Thyroid gland (tissue), 4 donors: ENCODE data around the gene KIF25. TPM values are rescaled to one million over a fixed set of nuclear protein-coding genes. Genes with fewer than 3 reads are reported as not detected.

Experiments used
- DNase-seq, 2 donors: peaks; one replicate each; pipeline ENCODE4 v3.0.0-alpha.2; 2019
- H3K27ac ChIP-seq, 3 donors: fragments of 200-600 bp; sonication (generic); 1 replicate in 2 of 3; 2 replicates in 1 of 3; pipeline ENCODE4 v1.5.1; 2016 to 2019; ENCODE audit warnings: mild to moderate bottlenecking in 1 of 3, moderate library complexity in 1 of 3
- H3K27me3 ChIP-seq: fragments of 200-600 bp; sonication (generic); one replicate; pipeline ENCODE4 v1.5.1; 2019
- H3K36me3 ChIP-seq, 2 donors: fragments of 200-600 bp; sonication (generic); one replicate each; pipeline ENCODE4 v1.5.1; 2016 to 2019
- H3K4me1 ChIP-seq, 2 donors: fragments of 200-600 bp; sonication (generic); one replicate each; pipeline ENCODE4 v1.5.1; 2017 to 2019
- H3K4me3 ChIP-seq, 3 donors: fragments of 200-600 bp; sonication (generic); replicated peaks in 1 of 3; 1 replicate in 2 of 3; 2 replicates in 1 of 3; pipeline ENCODE4 v1.5.1; 2016; ENCODE audit warnings: mild to moderate bottlenecking in 1 of 3
- H3K9me3 ChIP-seq: fragments of 200-600 bp; sonication (generic); one replicate; pipeline ENCODE4 v1.5.1; 2017
- POLR2A ChIP-seq, 2 donors: fragments of 450-650 bp; IDR thresholded peaks; one replicate each; pipeline ENCODE4 v1.6.1; 2017; ENCODE audit warnings: antibody characterized with exemption in 2 of 2, mild to moderate bottlenecking in 2 of 2, moderate library complexity in 1 of 2
- WGBS, 2 donors: methylation state at CpG; one replicate each; pipeline ENCODE4 v1.1.5; 2017; 5-methylcytosine and 5-hydroxymethylcytosine counted together
- intact Hi-C: fragments of 100-400 bp; cut with DNase I; formaldehyde crosslinking; loops from one replicate; pipeline ENCODE4 v1.15.1; 2023
- total RNA-seq, 4 donors: library from RNA; depleted of rRNA; stranded (reverse); fragments of >200 nt; gene quantifications; one replicate each; pipeline ENCODE4 v1.2.3, GENCODE V29; 2016
- TF ChIP-seq, protein P1 (sequence below), 6 experiments: fragments of 200-600 bp in 3 of 6; fragments of 450-650 bp in 3 of 6; sonication (generic) in 3 of 6; IDR thresholded peaks; one replicate each; pipeline ENCODE4 v1.5.1; 2016 to 2019; ENCODE audit warnings: antibody characterized with exemption in 6 of 6, mild to moderate bottlenecking in 2 of 6, inconsistent platforms in 1 of 6, moderate library complexity in 1 of 6

KIF25 gene
- total RNA-seq, 4 donors from 2014 or later = not detected

DNA sequence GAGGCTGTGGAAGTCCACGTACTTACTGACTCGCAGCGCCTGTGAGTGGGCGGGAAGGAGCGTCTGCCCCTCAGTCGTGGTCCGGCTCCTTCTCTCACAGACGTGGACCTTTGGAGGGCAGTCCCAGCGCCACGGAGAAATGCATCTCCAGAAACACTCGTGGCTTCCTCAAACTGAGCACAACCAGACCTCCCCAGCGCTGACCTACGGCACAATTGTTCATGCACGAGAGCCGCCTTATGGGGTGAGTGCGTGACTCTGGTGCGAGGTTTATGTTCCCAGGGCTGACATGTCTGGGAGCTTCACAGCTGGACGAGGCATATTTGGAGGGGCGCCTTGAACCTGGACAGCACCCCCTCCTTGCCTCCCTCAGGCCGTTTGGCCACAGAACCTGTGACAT lies 51.8 kb downstream of the KIF25 start:
- intact Hi-C loops = no loop called here
- Histone ChIP-seq H3K9me3 (no peaks in the 10 kb centered on the region), H3K36me3 (no peaks in the 10 kb centered on the region), H3K4me1 (peaks cover 0 to 13% of the 10 kb centered on the region in 2 donors), H3K27me3 (no peaks in the 10 kb centered on the region), H3K4me3 (no peak overlapping the region), H3K27ac (no peak overlapping the region)
- 89 to 93% methylated on average over 16 to 20 of the region's 20 CpGs for WGBS, 2 donors
- no peak for DNase-seq
- TF ChIP-seq POLR2A (IDR thresholded peaks at IDR 0.05) = no peak
- TF ChIP-seq, protein P1, sequence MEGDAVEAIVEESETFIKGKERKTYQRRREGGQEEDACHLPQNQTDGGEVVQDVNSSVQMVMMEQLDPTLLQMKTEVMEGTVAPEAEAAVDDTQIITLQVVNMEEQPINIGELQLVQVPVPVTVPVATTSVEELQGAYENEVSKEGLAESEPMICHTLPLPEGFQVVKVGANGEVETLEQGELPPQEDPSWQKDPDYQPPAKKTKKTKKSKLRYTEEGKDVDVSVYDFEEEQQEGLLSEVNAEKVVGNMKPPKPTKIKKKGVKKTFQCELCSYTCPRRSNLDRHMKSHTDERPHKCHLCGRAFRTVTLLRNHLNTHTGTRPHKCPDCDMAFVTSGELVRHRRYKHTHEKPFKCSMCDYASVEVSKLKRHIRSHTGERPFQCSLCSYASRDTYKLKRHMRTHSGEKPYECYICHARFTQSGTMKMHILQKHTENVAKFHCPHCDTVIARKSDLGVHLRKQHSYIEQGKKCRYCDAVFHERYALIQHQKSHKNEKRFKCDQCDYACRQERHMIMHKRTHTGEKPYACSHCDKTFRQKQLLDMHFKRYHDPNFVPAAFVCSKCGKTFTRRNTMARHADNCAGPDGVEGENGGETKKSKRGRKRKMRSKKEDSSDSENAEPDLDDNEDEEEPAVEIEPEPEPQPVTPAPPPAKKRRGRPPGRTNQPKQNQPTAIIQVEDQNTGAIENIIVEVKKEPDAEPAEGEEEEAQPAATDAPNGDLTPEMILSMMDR (IDR thresholded peaks at IDR 0.05) = no peak

DNA sequence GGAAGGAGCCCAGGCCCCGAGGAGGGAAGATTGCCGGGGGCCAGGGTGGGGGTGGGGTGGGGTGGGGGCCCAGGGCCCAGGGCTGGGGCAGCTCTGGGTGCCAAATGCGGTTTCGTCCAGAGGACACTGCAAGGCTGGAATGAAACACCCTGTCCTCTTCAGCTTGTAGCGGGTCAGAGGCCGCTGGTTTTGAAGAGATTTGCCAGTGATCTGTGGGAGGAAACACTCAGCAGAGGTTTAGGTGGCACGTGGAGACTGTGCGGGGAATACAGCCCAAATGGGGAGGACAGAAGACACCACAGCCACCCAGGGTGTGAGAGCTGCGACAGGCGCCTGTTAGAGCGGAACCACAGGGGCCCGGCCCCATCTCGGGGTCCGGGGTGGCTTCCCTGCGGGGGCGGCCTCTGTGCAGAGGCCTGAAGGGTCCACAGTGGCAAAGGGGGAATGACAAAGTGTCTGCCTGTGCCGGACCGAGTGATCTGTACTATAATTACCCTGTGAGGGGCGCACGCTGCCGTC lies 52.3 kb downstream of the KIF25 start:
- Histone ChIP-seq H3K27ac (no peak overlapping the region), H3K36me3 (no peaks in the 10 kb centered on the region), H3K9me3 (no peaks in the 10 kb centered on the region), H3K4me1 (peaks cover 0 to 17% of the 10 kb centered on the region in 2 donors), H3K27me3 (no peaks in the 10 kb centered on the region), H3K4me3 (no peak overlapping the region)
- intact Hi-C loops = no loop called here
- 76 to 85% methylated on average over 13 to 21 of the region's 21 CpGs for WGBS, 2 donors
- TF ChIP-seq, protein P1 (IDR thresholded peaks at IDR 0.05) = no peak
- no peak for TF ChIP-seq POLR2A (IDR thresholded peaks at IDR 0.05)
- DNase-seq = no peak

DNA sequence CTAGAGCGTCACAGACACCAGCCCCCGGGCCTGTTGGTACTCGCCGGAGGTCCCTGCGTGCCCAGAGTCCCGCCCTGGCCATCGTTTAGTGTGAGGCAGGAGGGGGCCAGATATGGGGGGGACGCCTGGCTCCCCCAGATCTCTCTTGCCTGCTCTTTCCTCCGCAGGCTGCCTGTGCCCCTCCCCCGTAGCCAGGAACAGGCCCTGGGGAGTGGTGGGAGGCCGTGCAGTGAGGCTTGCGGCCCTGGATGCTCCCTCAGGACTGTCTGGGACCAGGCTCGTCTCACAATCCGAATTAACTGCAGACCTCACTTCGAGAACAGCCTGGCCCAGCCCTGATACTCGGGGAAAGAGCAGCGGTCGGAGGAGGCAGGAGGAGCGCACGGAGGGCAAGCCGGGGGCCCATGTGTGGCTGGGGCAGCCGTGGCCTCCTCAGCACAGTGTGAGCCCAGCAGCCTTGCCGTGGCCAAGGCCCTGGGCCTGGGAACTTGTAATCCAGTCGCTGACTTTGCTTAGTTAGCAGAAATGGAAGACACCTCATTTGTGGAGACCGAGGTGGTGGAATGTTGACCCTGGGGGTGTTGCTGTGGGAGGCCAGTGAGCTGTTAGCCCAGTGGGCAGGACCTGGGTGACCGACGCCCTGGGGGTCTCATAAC lies 52.9 kb downstream of the KIF25 start:
- Histone ChIP-seq H3K36me3 (no peaks in the 10 kb centered on the region), H3K27me3 (no peaks in the 10 kb centered on the region), H3K4me3 (no peak overlapping the region), H3K27ac (no peak overlapping the region), H3K4me1 (peaks cover 0 to 21% of the 10 kb centered on the region in 2 donors), H3K9me3 (no peaks in the 10 kb centered on the region)
- intact Hi-C loops = no loop called here
- DNase-seq = no peak
- 75 to 79% methylated on average over 2 to 20 of the region's 27 CpGs for WGBS, 2 donors
- no peak for TF ChIP-seq POLR2A (IDR thresholded peaks at IDR 0.05)
- TF ChIP-seq, protein P1 (IDR thresholded peaks at IDR 0.05) = no peak

DNA sequence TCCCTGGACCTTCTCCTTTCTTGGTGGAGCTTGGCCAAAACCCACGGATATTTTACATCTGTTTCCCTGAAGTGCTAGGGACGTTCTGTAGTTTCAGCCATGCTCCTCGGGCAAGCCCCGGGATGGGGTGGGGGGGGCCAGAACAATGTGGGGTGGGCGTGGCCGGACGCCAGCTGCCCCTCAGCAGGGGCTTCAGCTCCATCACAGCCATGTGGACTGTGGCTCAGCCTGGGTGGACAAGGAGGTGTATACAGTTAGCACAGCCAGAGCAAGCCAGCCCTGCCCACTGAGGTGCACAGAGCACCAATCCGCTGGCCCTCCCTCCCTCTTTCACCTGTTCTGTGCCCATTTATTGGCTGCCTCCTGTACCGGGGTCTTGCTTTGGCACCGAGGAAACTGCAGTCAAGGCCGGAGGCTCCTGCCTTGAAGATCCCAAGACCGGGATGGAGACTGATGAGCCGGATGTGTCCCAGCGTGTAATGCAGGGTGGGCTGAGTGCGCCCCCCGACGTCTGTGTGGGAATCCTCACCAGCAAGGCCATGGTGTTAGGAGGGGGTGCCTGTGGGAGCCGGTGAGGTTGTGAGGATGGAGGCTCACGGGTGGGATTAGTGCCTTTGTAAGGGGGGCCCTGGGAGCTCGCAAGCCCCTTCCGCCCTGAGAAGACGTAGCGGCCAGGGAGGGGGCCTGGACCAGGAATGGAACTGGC lies 53.6 kb downstream of the KIF25 start:
- TF ChIP-seq, protein P1 (IDR thresholded peaks at IDR 0.05) = no peak
- no peak for TF ChIP-seq POLR2A (IDR thresholded peaks at IDR 0.05)
- no peaks in the 10 kb centered on the region for H3K27me3 ChIP-seq
- H3K4me1 ChIP-seq = peaks cover 0 to 16% of the 10 kb centered on the region in 2 donors
- H3K9me3 ChIP-seq = no peaks in the 10 kb centered on the region
- no peak overlapping the region for H3K27ac ChIP-seq
- 80 to 83% methylated on average over 16 to 17 of the region's 23 CpGs for WGBS, 2 donors
- DNase-seq = no peak
- intact Hi-C loops = no loop called here
- H3K36me3 ChIP-seq = no peaks in the 10 kb centered on the region
- H3K4me3 ChIP-seq = no peak overlapping the region

DNA sequence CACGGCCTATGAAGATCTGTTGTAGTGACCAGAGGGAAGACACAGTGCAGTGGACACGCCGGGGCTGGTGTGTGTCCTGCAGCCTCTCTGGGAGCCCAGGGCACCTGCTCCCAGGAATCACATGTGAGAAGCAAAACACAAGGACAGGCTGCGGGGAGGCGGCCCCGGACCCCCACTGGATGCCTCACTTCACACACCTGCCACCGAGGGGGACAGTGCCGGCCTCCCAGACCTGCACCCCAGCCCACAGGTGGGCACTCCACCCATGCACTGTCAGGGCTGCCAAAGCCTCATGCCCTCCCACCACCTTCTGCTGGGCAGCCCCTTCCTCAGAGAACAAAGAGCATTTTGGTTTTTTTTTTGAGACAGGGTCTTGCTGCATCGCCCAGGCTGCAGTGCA lies 54.2 kb downstream of the KIF25 start:
- H3K27ac ChIP-seq = no peak overlapping the region
- H3K27me3 ChIP-seq = no peaks in the 10 kb centered on the region
- TF ChIP-seq POLR2A (IDR thresholded peaks at IDR 0.05) = no peak
- TF ChIP-seq, protein P1 (IDR thresholded peaks at IDR 0.05) = no peak
- no peaks in the 10 kb centered on the region for H3K36me3 ChIP-seq
- WGBS, 2 donors = 82 to 95% methylated on average over 4 to 8 of the region's 9 CpGs
- peaks cover 0 to 12% of the 10 kb centered on the region in 2 donors for H3K4me1 ChIP-seq
- no peak for DNase-seq
- H3K4me3 ChIP-seq = no peak overlapping the region
- H3K9me3 ChIP-seq = no peaks in the 10 kb centered on the region
- intact Hi-C loops = no loop called here
